Trophoblast cell (in vitro differentiated cells and primary cell): ENCODE results near the gene CCR7.
A peak's percentile ranks its signal among the peaks of the same experiment; 100 is the strongest.

Experiments
- DNase-seq, 2 donors: peaks; one replicate each; pipeline ENCODE4 v3.0.0-alpha.2; 2016
- H2AFZ ChIP-seq: 2 replicates; pipeline ENCODE4 v1.6.1; 2013; ENCODE audit warnings: low read length, moderate library complexity, mild to moderate bottlenecking; ENCODE audit not compliant: insufficient read depth, poor library complexity
- H2AK5ac ChIP-seq: 2 replicates; pipeline ENCODE4 v1.6.1; 2013; ENCODE audit warnings: mild to moderate bottlenecking, low read length
- H2BK120ac ChIP-seq: 2 replicates; pipeline ENCODE4 v1.6.1; 2013; ENCODE audit warnings: low read length, mild to moderate bottlenecking, moderate library complexity; ENCODE audit not compliant: insufficient read depth, poor library complexity
- H2BK12ac ChIP-seq: 2 replicates; pipeline ENCODE4 v1.6.1; 2013; ENCODE audit warnings: mild to moderate bottlenecking, low read length, moderate library complexity
- H2BK5ac ChIP-seq: 2 replicates; pipeline ENCODE4 v1.6.1; 2013; ENCODE audit warnings: low read length, low read depth, moderate library complexity, mild to moderate bottlenecking; ENCODE audit not compliant: poor library complexity
- H3K14ac ChIP-seq: 2 replicates; pipeline ENCODE4 v1.6.1; 2013; ENCODE audit warnings: mild to moderate bottlenecking, low read length
- H3K18ac ChIP-seq: 2 replicates; pipeline ENCODE4 v1.6.1; 2013; ENCODE audit warnings: mild to moderate bottlenecking, low read length
- H3K23ac ChIP-seq: 2 replicates; pipeline ENCODE4 v1.6.1; 2013; ENCODE audit warnings: low read length
- H3K27ac ChIP-seq: 2 replicates; pipeline ENCODE4 v1.5.1; 2013; ENCODE audit warnings: low read depth, mild to moderate bottlenecking, inconsistent platforms, low read length, moderate library complexity
- H3K27me3 ChIP-seq: 2 replicates; pipeline ENCODE4 v1.6.1; 2013; ENCODE audit warnings: inconsistent platforms, mild to moderate bottlenecking, low read length, moderate library complexity; ENCODE audit not compliant: insufficient read depth
- H3K36me3 ChIP-seq, 2 experiments: 1 replicate in 1 of 2; 2 replicates in 1 of 2; pipeline ENCODE4 v1.6.1; 2013; ENCODE audit warnings: low read length in 2 of 2, mild to moderate bottlenecking in 2 of 2, moderate library complexity in 1 of 2; ENCODE audit not compliant: insufficient read depth in 2 of 2, control insufficient read depth in 1 of 2
- H3K4ac ChIP-seq: 2 replicates; pipeline ENCODE4 v1.6.1; 2013; ENCODE audit warnings: low read depth, mild to moderate bottlenecking, low read length, moderate library complexity
- H3K4me1 ChIP-seq, 2 experiments: 1 replicate in 1 of 2; 2 replicates in 1 of 2; pipeline ENCODE4 v1.6.1; 2013; ENCODE audit warnings: low read length in 2 of 2, mild to moderate bottlenecking in 2 of 2, moderate library complexity in 1 of 2; ENCODE audit not compliant: insufficient read depth in 2 of 2, control insufficient read depth in 1 of 2
- H3K4me2 ChIP-seq: 2 replicates; pipeline ENCODE4 v1.6.1; 2013; ENCODE audit warnings: inconsistent platforms, mild to moderate bottlenecking, low read length, moderate library complexity
- H3K4me3 ChIP-seq: 2 replicates; pipeline ENCODE4 v1.5.1; 2013; ENCODE audit warnings: mild to moderate bottlenecking, low read depth, low read length, inconsistent platforms
- H3K79me1 ChIP-seq: one replicate; pipeline ENCODE4 v1.6.1; 2013; ENCODE audit warnings: low read length
- H3K79me2 ChIP-seq: 2 replicates; pipeline ENCODE4 v1.6.1; 2013; ENCODE audit warnings: low read length, mild to moderate bottlenecking; ENCODE audit not compliant: control insufficient read depth, insufficient read depth, poor library complexity
- H3K9ac ChIP-seq: 2 replicates; pipeline ENCODE4 v1.6.1; 2013; ENCODE audit warnings: mild to moderate bottlenecking, low read length
- H3K9me3 ChIP-seq: 2 replicates; pipeline ENCODE4 v1.6.1; 2013; ENCODE audit warnings: low read depth, mild to moderate bottlenecking, control low read depth, inconsistent platforms, low read length; ENCODE audit not compliant: insufficient read depth
- H4K12ac ChIP-seq: 2 replicates; pipeline ENCODE4 v1.6.1; 2013; ENCODE audit warnings: low read depth, mild to moderate bottlenecking, low read length, moderate library complexity
- H4K8ac ChIP-seq: 2 replicates; pipeline ENCODE4 v1.6.1; 2013; ENCODE audit warnings: low read depth, mild to moderate bottlenecking, low read length, moderate library complexity
- H4K91ac ChIP-seq: one replicate; pipeline ENCODE4 v1.6.1; 2013; ENCODE audit warnings: low read depth, mild to moderate bottlenecking, low read length, moderate library complexity
- WGBS: extraction: QIAGEN DNeasy Blood & Tissue Kit; methylation state at CpG from one replicate; pipeline ENCODE4 v1.1.7; 2013; ENCODE audit warnings: missing lambda C conversion rate; ENCODE audit not compliant: insufficient read length, insufficient coverage; ENCODE audit errors: extremely low coverage; 5-methylcytosine and 5-hydroxymethylcytosine counted together

Gene CCR7

GRCh38 chr17:40600486-40601046 lies 35.3 kb upstream of the CCR7 start:
- Histone ChIP-seq H3K79me1 (peaks cover 27% of the 10 kb centered on the region), H3K4me1 (peaks cover 30 to 31% of the 10 kb centered on the region in 2 experiments), H3K9ac (no peak overlapping the region), H3K9me3 (no peaks in the 10 kb centered on the region), H4K12ac (no peak overlapping the region), H3K4me3 (no peak overlapping the region), H2BK5ac (no peak overlapping the region), H3K4ac (no peak overlapping the region), H2BK120ac (no peak overlapping the region), H3K18ac (no peak overlapping the region), H3K79me2 (peaks cover 4% of the 10 kb centered on the region), H3K36me3 (no peaks in the 10 kb centered on the region), H2AFZ (no peak overlapping the region), H3K23ac (no peak overlapping the region), H3K27ac (no peak overlapping the region), H3K27me3 (no peaks in the 10 kb centered on the region), H3K14ac (no peak overlapping the region), H4K91ac (no peak overlapping the region), H2AK5ac (no peak overlapping the region), H4K8ac (no peak overlapping the region), H3K4me2 (no peak overlapping the region), H2BK12ac (no peak overlapping the region)
- no CpG with 5 or more reads among the region's 8 CpGs for WGBS
- no peak for DNase-seq

DNA sequence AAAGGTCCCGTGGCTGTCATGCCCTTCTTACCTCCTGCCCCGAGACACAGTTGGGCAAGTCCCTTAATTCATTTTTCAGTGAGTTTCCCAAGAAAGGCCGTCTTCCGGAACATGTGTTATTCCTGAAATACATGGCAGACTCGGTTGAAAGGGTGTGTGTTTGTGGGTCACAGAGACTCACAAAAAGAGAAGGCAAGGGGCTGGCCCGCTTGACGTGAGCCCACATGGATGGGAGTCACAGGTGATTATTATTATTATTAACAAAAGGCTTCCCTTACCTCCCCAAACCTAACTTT lies 34.1 kb upstream of the CCR7 start:
- H3K18ac ChIP-seq = no peak overlapping the region
- peak overlapping the region; percentile 35 for H4K8ac ChIP-seq
- no peaks in the 10 kb centered on the region for H3K36me3 ChIP-seq
- H3K79me2 ChIP-seq = no peaks in the 10 kb centered on the region
- H4K12ac ChIP-seq = no peak overlapping the region
- no peak overlapping the region for H3K9ac ChIP-seq
- H3K14ac ChIP-seq = no peak overlapping the region
- H3K9me3 ChIP-seq = no peaks in the 10 kb centered on the region
- H3K27ac ChIP-seq = no peak overlapping the region
- H4K91ac ChIP-seq = peak overlapping the region; percentile 65
- peak overlapping the region; percentile 71 for H2BK12ac ChIP-seq
- no peak overlapping the region for H2AFZ ChIP-seq
- WGBS = no CpG with 5 or more reads among the region's 7 CpGs
- peaks cover 18 to 19% of the 10 kb centered on the region in 2 experiments for H3K4me1 ChIP-seq
- H2BK120ac ChIP-seq = peak overlapping the region; percentile 45
- no peak for DNase-seq
- H3K4me2 ChIP-seq = no peak overlapping the region
- no peak overlapping the region for H2BK5ac ChIP-seq
- no peak overlapping the region for H2AK5ac ChIP-seq
- H3K27me3 ChIP-seq = no peaks in the 10 kb centered on the region
- H3K4me3 ChIP-seq = no peak overlapping the region
- H3K79me1 ChIP-seq = peaks cover 16% of the 10 kb centered on the region
- no peak overlapping the region for H3K4ac ChIP-seq
- no peak overlapping the region for H3K23ac ChIP-seq

DNA sequence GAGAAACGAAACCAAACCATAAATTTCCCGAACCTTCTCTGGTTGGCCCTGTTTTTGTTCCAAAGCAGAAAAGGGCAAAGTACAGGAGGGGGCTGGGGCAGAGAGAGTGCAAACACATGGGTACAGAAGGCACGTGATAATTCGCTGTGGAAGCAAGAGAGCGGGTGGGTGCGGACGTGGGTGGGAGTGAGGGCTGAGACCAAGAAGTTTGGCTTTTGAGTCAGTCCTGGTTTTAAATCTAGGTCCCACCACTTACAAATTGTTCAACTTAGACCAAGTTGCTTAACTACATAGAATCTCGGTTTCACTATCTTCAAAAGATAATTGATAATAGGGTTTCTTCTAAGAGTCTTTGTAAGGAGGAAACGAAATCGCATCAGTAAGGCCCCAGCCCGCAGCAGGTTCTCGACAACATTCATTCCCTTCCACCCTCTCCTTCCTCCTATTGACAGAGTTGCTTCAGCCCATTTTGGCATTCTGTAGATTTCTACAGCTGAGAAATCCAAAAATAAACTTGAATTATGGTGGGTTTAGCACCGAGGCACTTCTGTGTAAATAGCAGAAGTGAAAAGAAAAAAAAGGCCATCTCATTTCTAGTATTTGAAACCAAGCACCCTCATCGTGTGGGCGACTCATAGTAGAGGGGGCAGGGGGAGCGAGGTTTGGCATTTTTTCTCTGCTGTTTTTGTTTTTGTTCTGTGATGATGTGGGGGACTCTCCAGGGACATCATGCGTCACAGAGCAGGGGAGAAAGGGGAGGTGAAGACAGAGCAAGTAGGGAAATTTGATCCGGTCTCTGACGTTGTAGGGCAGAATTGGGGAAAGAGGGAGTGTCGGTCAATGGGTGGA lies 33.6 kb upstream of the CCR7 start:
- H3K4me3 ChIP-seq = no peak overlapping the region
- H3K27ac ChIP-seq = no peak overlapping the region
- no peak overlapping the region for H3K9ac ChIP-seq
- peak in 1 of 2 donors; percentile 29 for DNase-seq
- H3K4ac ChIP-seq = no peak overlapping the region
- no peak overlapping the region for H3K18ac ChIP-seq
- H2AFZ ChIP-seq = no peak overlapping the region
- no peaks in the 10 kb centered on the region for H3K27me3 ChIP-seq
- no peaks in the 10 kb centered on the region for H3K9me3 ChIP-seq
- peak overlapping the region; percentile 65 for H4K91ac ChIP-seq
- no CpG with 5 or more reads among the region's 20 CpGs for WGBS
- H4K12ac ChIP-seq = no peak overlapping the region
- H3K14ac ChIP-seq = no peak overlapping the region
- no peaks in the 10 kb centered on the region for H3K79me2 ChIP-seq
- no peak overlapping the region for H3K23ac ChIP-seq
- peak overlapping the region; percentile 45 for H2BK120ac ChIP-seq
- H4K8ac ChIP-seq = peak overlapping the region; percentile 35
- H3K4me1 ChIP-seq = peaks cover 18% of the 10 kb centered on the region in 2 experiments
- no peaks in the 10 kb centered on the region for H3K36me3 ChIP-seq
- H2BK5ac ChIP-seq = no peak overlapping the region
- no peak overlapping the region for H2AK5ac ChIP-seq
- peak overlapping the region; percentile 71 for H2BK12ac ChIP-seq
- peaks cover 16% of the 10 kb centered on the region for H3K79me1 ChIP-seq
- H3K4me2 ChIP-seq = no peak overlapping the region

- H3K18ac ChIP-seq = no peak overlapping the region
- peaks cover 14% of the 10 kb centered on the region in 2 experiments for H3K4me1 ChIP-seq
- no peaks in the 10 kb centered on the region for H3K9me3 ChIP-seq
- no peaks in the 10 kb centered on the region for H3K79me2 ChIP-seq
- no peak overlapping the region for H3K9ac ChIP-seq
- H4K91ac ChIP-seq = peak overlapping the region; percentile 56
- DNase-seq = no peak
- peaks cover 15% of the 10 kb centered on the region for H3K79me1 ChIP-seq
- H3K4ac ChIP-seq = no peak overlapping the region
- no peak overlapping the region for H3K14ac ChIP-seq
- H3K27ac ChIP-seq = no peak overlapping the region
- H2AK5ac ChIP-seq = no peak overlapping the region
- no CpG with 5 or more reads among the region's 5 CpGs for WGBS
- H2BK120ac ChIP-seq = no peak overlapping the region
- no peak overlapping the region for H2AFZ ChIP-seq
- no peak overlapping the region for H2BK5ac ChIP-seq
- H3K27me3 ChIP-seq = no peaks in the 10 kb centered on the region
- H3K36me3 ChIP-seq = no peaks in the 10 kb centered on the region
- no peak overlapping the region for H2BK12ac ChIP-seq
- no peak overlapping the region for H3K4me2 ChIP-seq
- H3K23ac ChIP-seq = no peak overlapping the region
- H4K8ac ChIP-seq = no peak overlapping the region
- no peak overlapping the region for H4K12ac ChIP-seq
- no peak overlapping the region for H3K4me3 ChIP-seq
Measured at GRCh38 chr17:40598301-40598618, 33.0 kb upstream of the CCR7 start.
